K562 (cell line): ENCODE results near the gene TNFSF11. TPM values are rescaled to one million over a fixed set of nuclear protein-coding genes. Genes with fewer than 3 reads are reported as not detected.

Experiments used
- ATAC-seq: fragments of 200-7000 bp; cut with Tn5 transposase; 3 replicates; pipeline ENCODE4 v1.9.1; 2020; ENCODE audit warnings: moderate library complexity
- BruUV-seq: library from RNA; stranded (reverse); fragments of 400-500 nt; replicated peaks from 2 replicates; lab custom pipeline; 2021; lab: Mats Ljungman, UMichigan
- CTCF ChIA-PET: fragments of 300-600 bp; formaldehyde crosslinking; extraction: SDS; loops from one replicate; lab custom pipeline; 2021; ENCODE audit warnings: low intra/inter-chr PET ratio; lab: Yijun Ruan, JAX
- POLR2A ChIA-PET: fragments of 300-600, 350-650 bp; sonication (Branson Sonifier 250); formaldehyde crosslinking; extraction: SDS; loops from one replicate; lab custom pipeline; 2021; ENCODE audit warnings: antibody characterized with exemption, inconsistent platforms; lab: Yijun Ruan, JAX
- DNase-seq, 4 experiments: peaks; one replicate each; pipeline versions ENCODE4 v3.0.0 to v3.0.0-alpha.2; 2011 to 2018; ENCODE audit warnings: low spot score in 3 of 4, mixed read lengths in 3 of 4; ENCODE audit errors: extremely low read depth in 1 of 4
- FAIRE-seq: peaks from 2 replicates; lab custom pipeline; 2011; peaks lifted over from hg19 to GRCh38; lab: Jason Lieb, UNC
- H2AFZ ChIP-seq: 2 replicates; pipeline ENCODE4 v1.6.0; 2011; ENCODE audit warnings: low read depth, low read length, control low read depth, inconsistent platforms
- H3K27ac ChIP-seq: fragments of 200-600 bp; 3 replicates; pipeline ENCODE4 v1.8.0; 2011; ENCODE audit warnings: low read depth, mild to moderate bottlenecking, control low read depth, inconsistent platforms, low read length, moderate library complexity, mixed read lengths; ENCODE audit errors: extremely low read depth
- H3K27me3 ChIP-seq, 2 experiments: fragments of 300-600 bp in 1 of 2; 2 replicates in 1 of 2; 3 replicates in 1 of 2; pipeline versions ENCODE4 v1.6.0 to v1.8.0; 2011; ENCODE audit warnings: inconsistent platforms in 2 of 2, low read length in 2 of 2, mild to moderate bottlenecking in 1 of 2, mixed read lengths in 1 of 2, moderate library complexity in 1 of 2; ENCODE audit not compliant: control insufficient read depth in 2 of 2, insufficient read depth in 2 of 2
- H3K36me3 ChIP-seq: fragments of 300-600 bp; 3 replicates; pipeline ENCODE4 v1.8.0; 2011; ENCODE audit warnings: mild to moderate bottlenecking, low read length, inconsistent platforms; ENCODE audit not compliant: control insufficient read depth, insufficient read depth
- H3K4me1 ChIP-seq, 2 experiments: fragments of 200-600 bp in 1 of 2; replicated peaks in 1 of 2; 2 replicates in 1 of 2; 3 replicates in 1 of 2; pipeline versions ENCODE4 v1.5.1 to v1.8.0; 2011; ENCODE audit warnings: inconsistent platforms in 2 of 2, low read length in 2 of 2, mild to moderate bottlenecking in 1 of 2, mixed read lengths in 1 of 2, moderate library complexity in 1 of 2; ENCODE audit not compliant: control insufficient read depth in 2 of 2, insufficient read depth in 2 of 2
- H3K4me2 ChIP-seq: 2 replicates; pipeline ENCODE4 v1.6.1; 2011; ENCODE audit warnings: low read length, control low read depth, inconsistent platforms, mixed read lengths; ENCODE audit not compliant: insufficient read depth
- H3K4me3 ChIP-seq: fragments of 200-600 bp; sonication (generic), shearing (Covaris generic); 2 replicates; pipeline ENCODE4 v1.5.1; 2016; ENCODE audit warnings: control low read depth, inconsistent platforms
- H3K79me2 ChIP-seq: fragments of 200-600 bp; 3 replicates; pipeline ENCODE4 v1.8.0; 2011; ENCODE audit warnings: low read length, inconsistent platforms; ENCODE audit not compliant: control insufficient read depth, insufficient read depth
- H3K9ac ChIP-seq, 2 experiments: 2 replicates each; pipeline versions ENCODE4 v1.6.0 to v1.6.1; 2011; ENCODE audit warnings: low read depth in 2 of 2, low read length in 2 of 2, control low read depth in 1 of 2, inconsistent platforms in 1 of 2, mild to moderate bottlenecking in 1 of 2, mixed read lengths in 1 of 2; ENCODE audit not compliant: insufficient read depth in 1 of 2
- H3K9me1 ChIP-seq: one replicate; pipeline ENCODE4 v1.6.0; 2011; ENCODE audit warnings: inconsistent platforms, mild to moderate bottlenecking, low read length, moderate library complexity; ENCODE audit not compliant: control insufficient read depth, insufficient read depth
- H3K9me3 ChIP-seq: replicated peaks from 2 replicates; pipeline ENCODE4 v1.5.1; 2011; ENCODE audit warnings: low read depth, low read length, inconsistent platforms; ENCODE audit not compliant: control insufficient read depth, insufficient read depth
- H4K20me1 ChIP-seq: replicated peaks from 2 replicates; pipeline ENCODE4 v1.6.1; 2011; ENCODE audit warnings: low read length, inconsistent platforms, mixed read lengths; ENCODE audit not compliant: control insufficient read depth, insufficient read depth
- BACH1 ChIP-seq: fragments of 200-800 bp; sonication (Bioruptor generic); IDR thresholded peaks from 2 replicates; pipeline ENCODE4 v1.6.1; 2016; ENCODE audit warnings: missing genetic modification characterization, missing compliant biosample characterization
- CTCF ChIP-seq, 3 experiments: IDR thresholded peaks in 2 of 3; conservative IDR thresholded peaks in 1 of 3; 2 replicates each; pipeline ENCODE4 v1.5.1; 2011 to 2012; ENCODE audit warnings: low read length in 3 of 3, mild to moderate bottlenecking in 3 of 3, control low read depth in 2 of 3, improper control_type of control experiment in 1 of 3, inconsistent platforms in 1 of 3, low read depth in 1 of 3, mixed read lengths in 1 of 3, moderate library complexity in 1 of 3; ENCODE audit not compliant: insufficient read depth in 2 of 3
- HBP1 ChIP-seq: fragments of 450-650 bp; formaldehyde crosslinking; IDR thresholded peaks from 2 replicates; pipeline ENCODE4 v1.4.0; 2022; ENCODE audit warnings: missing genetic modification characterization
- HNRNPK ChIP-seq: fragments of 200-400 bp; formaldehyde crosslinking; IDR thresholded peaks from one replicate; pipeline ENCODE4 v1.6.1; 2018; ENCODE audit warnings: mild to moderate bottlenecking, low read depth, low read length; ENCODE audit not compliant: poor library complexity, severe bottlenecking
- LARP7 ChIP-seq: fragments of 450-650 bp; IDR thresholded peaks from 2 replicates; pipeline ENCODE4 v1.6.1; 2016
- NR2F6 ChIP-seq: fragments of 450-650 bp; formaldehyde crosslinking; IDR thresholded peaks from 2 replicates; pipeline ENCODE4 v1.4.0; 2020; ENCODE audit warnings: mild to moderate bottlenecking
- SAFB2 ChIP-seq: fragments of 200-400 bp; formaldehyde crosslinking; IDR thresholded peaks from 2 replicates; pipeline ENCODE4 v1.6.1; 2018; ENCODE audit warnings: borderline replicate concordance, low read length, low read depth, moderate library complexity; ENCODE audit not compliant: severe bottlenecking
- SAP30 ChIP-seq: fragments of 200-600 bp; sonication (generic); IDR thresholded peaks from 2 replicates; pipeline ENCODE4 v1.6.1; 2012; ENCODE audit warnings: borderline replicate concordance, low read depth, mild to moderate bottlenecking, moderate library complexity, low read length, control low read depth, inconsistent platforms; ENCODE audit not compliant: insufficient read depth, poor library complexity, severe bottlenecking
- SMC3 ChIP-seq: conservative IDR thresholded peaks from 2 replicates; pipeline ENCODE4 v1.6.1; 2011; ENCODE audit warnings: low read depth, low read length, improper control_type of control experiment; ENCODE audit not compliant: insufficient read depth
- SREBF1 ChIP-seq: fragments of 150-350 bp; IDR thresholded peaks from 2 replicates; pipeline ENCODE4 v1.6.1; 2014; ENCODE audit warnings: antibody characterized with exemption, low read depth, low read length, borderline replicate concordance
- TEAD2 ChIP-seq: fragments of 450-650 bp; IDR thresholded peaks from 2 replicates; pipeline ENCODE4 v1.6.1; 2016; ENCODE audit warnings: missing genetic modification characterization, control low read depth, missing compliant biosample characterization
- TFAM ChIP-seq: fragments of 250-450 bp; sonication (Bioruptor Pico); conservative IDR thresholded peaks from 2 replicates; pipeline ENCODE4 v1.5.0; 2021; ENCODE audit warnings: mild to moderate bottlenecking, moderate library complexity
- ZNF316 ChIP-seq: fragments of 450-650 bp; IDR thresholded peaks from 2 replicates; pipeline ENCODE4 v1.6.1; 2016
- ZNF764 ChIP-seq: fragments of 250-450 bp; sonication (Bioruptor Pico); IDR thresholded peaks from 2 replicates; pipeline ENCODE4 v1.4.0; 2020; ENCODE audit warnings: low read depth, mild to moderate bottlenecking, moderate library complexity
- WGBS: fragments of 100-300 bp; shearing (Covaris generic); methylation state at CpG from one replicate; pipeline ENCODE4 v1.1.6; 2016; ENCODE audit warnings: low coverage, mixed read lengths; ENCODE audit not compliant: insufficient coverage; ENCODE audit errors: missing lambda C conversion rate; 5-methylcytosine and 5-hydroxymethylcytosine counted together
- in situ Hi-C: fragments of 300-500 bp; cut with MboI; formaldehyde crosslinking; loops from 4 replicates; pipeline ENCODE4 v1.15.0; 2018; ENCODE audit warnings: inconsistent platforms, mixed read lengths
- intact Hi-C: fragments of 100-400 bp; cut with micrococcal nuclease; formaldehyde crosslinking; loops from 2 replicates; pipeline ENCODE4 v1.14.2; 2022
- polyA plus RNA-seq, 8 experiments: library from polyadenylated mRNA; depleted of rRNA in 4 of 8; stranded (reverse) in 5 of 8; unstranded in 3 of 8; fragments of >200 nt; fragmentation: Nextera tagmentation in 2 of 8; fragmentation: Illumina TruSeq in 1 of 8; extraction: Ambion mirVana in 2 of 8; extraction: Trizol in 1 of 8; gene quantifications; 2 replicates each; pipeline versions ENCODE4 v1.2.1 to v1.2.3, GENCODE V29; 2011 to 2014; ENCODE audit warnings: inconsistent platforms in 1 of 8, missing spikeins in 1 of 8
- total RNA-seq, 7 experiments: library from RNA; depleted of rRNA in 6 of 7; stranded (reverse); fragments of >200 nt in 6 of 7; fragmentation: Illumina TruSeq in 2 of 7; extraction: Trizol in 2 of 7; gene quantifications; 2 replicates each; pipeline versions ENCODE4 v1.2.1 to v1.2.3, GENCODE V29; 2011 to 2021; ENCODE audit warnings: low replicate concordance in 1 of 7

Gene TNFSF11
- total and polyA plus RNA-seq, 9 of the 15 experiments (the other 6 are each of a cell fraction or from before 2014, with no cell fraction given), result not detected

GRCh38 chr13:42649831-42650230 is 75.9 kb downstream of the TNFSF11 start:
- Histone ChIP-seq H3K9me1 (no peaks in the 10 kb centered on the region), H3K36me3 (no peaks in the 10 kb centered on the region), H4K20me1 (no peaks in the 10 kb centered on the region), H3K79me2 (no peaks in the 10 kb centered on the region), H3K4me2 (no peak overlapping the region), H3K4me1 (no peaks in the 10 kb centered on the region), H3K9me3 (no peaks in the 10 kb centered on the region), H3K27me3 (no peaks in the 10 kb centered on the region; a peak in 1 of 5 replicates), H3K4me3 (no peak overlapping the region), H3K27ac (no peak overlapping the region), H2AFZ (no peak overlapping the region), H3K9ac (no peak overlapping the region)
- POLR2A ChIA-PET, result no interaction called here
- WGBS, result 0% methylated on average over 1 of the region's 1 CpG
- DNase-seq (no peak), FAIRE-seq (no peak), ATAC-seq (no peak)
- CTCF ChIA-PET, result no interaction called here
- no peak for TF ChIP-seq TFAM (CRISPR knock-in tag)
- TF ChIP-seq BACH1 (tag), result no peak
- no peak for TF ChIP-seq CTCF (IDR thresholded peaks at IDR 0.05 in 2 of 3, conservative IDR thresholded peaks at IDR 0.05 in 1 of 3; ENCODE audit: insufficient read depth in 2 of 3, low read depth in 1 of 3, low read length in 3 of 3)
- TF ChIP-seq LARP7, result no peak
- in situ Hi-C loops (no loop called here), intact Hi-C loops (no loop called here)
- BruUV-seq, result no TSS peak

- Histone ChIP-seq H4K20me1 (no peaks in the 10 kb centered on the region), H3K27me3 (no peaks in the 10 kb centered on the region; a peak in 1 of 5 replicates), H3K9me1 (no peaks in the 10 kb centered on the region), H3K4me2 (no peak overlapping the region), H3K36me3 (no peaks in the 10 kb centered on the region), H3K9ac (no peak overlapping the region), H3K9me3 (no peaks in the 10 kb centered on the region), H3K4me3 (no peak overlapping the region), H3K4me1 (no peaks in the 10 kb centered on the region), H3K79me2 (no peaks in the 10 kb centered on the region), H2AFZ (no peak overlapping the region), H3K27ac (no peak overlapping the region)
- intact Hi-C loops, result no loop called here
- 0% methylated on average over 2 of the region's 3 CpGs for WGBS
- ChIA-PET CTCF (no interaction called here), POLR2A (no interaction called here)
- no TSS peak for BruUV-seq
- no peak for ATAC-seq
- FAIRE-seq, result no peak
- in situ Hi-C loops, result no loop called here
- no peak for DNase-seq
- TF ChIP-seq TEAD2 (tag) (no peak), ZNF764 (CRISPR knock-in tag) (no peak), ZNF316 (no peak), NR2F6 (no peak), HBP1 (no peak), SAP30 (no peak), HNRNPK (no peak), SAFB2 (no peak), SMC3 (no peak), SREBF1 (no peak)
Measured at GRCh38 chr13:42650506-42650905, 76.6 kb downstream of the TNFSF11 start.
